ENCODE measurements around the gene CPT1A.

Gene CPT1A

GRCh38 chr11:68810164-68810563 lies 31.6 kb downstream of the CPT1A start:
- Histone ChIP-seq H3K79me2 (ENCODE audit: insufficient read depth, low read length) (no peaks in the 10 kb centered on the region), H4K20me1 (ENCODE audit: insufficient read depth, low read length) (no peaks in the 10 kb centered on the region), H3K27me3 (ENCODE audit: insufficient read depth, low read length) (no peaks in the 10 kb centered on the region), H3K9ac (ENCODE audit: low read length) (no peak overlapping the region), H3K9me2 (ENCODE audit: low read depth, low read length) (no peaks in the 10 kb centered on the region), H3K9me3 (ENCODE audit: low read length) (no peaks in the 10 kb centered on the region), H3K4me2 (ENCODE audit: low read length) (no peak overlapping the region), H2AFZ (ENCODE audit: low read length) (no peak overlapping the region), H3K4me1 (ENCODE audit: insufficient read depth, low read length, severe bottlenecking) (peaks cover 9% of the 10 kb centered on the region), H3F3A (ENCODE audit: insufficient read depth, low read length) (no peaks in the 10 kb centered on the region), H3K4me3 (ENCODE audit: low read depth, low read length, poor library complexity, severe bottlenecking) (no peak overlapping the region), H3K36me3 (ENCODE audit: insufficient read depth, low read length) (peaks cover 11% of the 10 kb centered on the region), H3K27ac (ENCODE audit: low read depth, low read length, poor library complexity, severe bottlenecking) (no peak overlapping the region)
- TF ChIP-seq CTCF (IDR thresholded peaks at IDR 0.05; ENCODE audit: low read length) (no peak), EZH2 (IDR thresholded peaks at IDR 0.05; ENCODE audit: borderline replicate concordance, low read length) (no peak)

- no peak overlapping the region for H3K27ac ChIP-seq (ENCODE audit: low read depth, low read length, poor library complexity, severe bottlenecking)
These were observed 32.2 kb downstream of the CPT1A start for GRCh38 chr11:68809506-68809905.

GRCh38 chr11:68808787-68809186 lies 32.9 kb downstream of the CPT1A start:
- no peaks in the 10 kb centered on the region for H3K79me2 ChIP-seq (ENCODE audit: insufficient read depth, low read length)
- H3K4me3 ChIP-seq (ENCODE audit: low read depth, low read length, poor library complexity, severe bottlenecking), result no peak overlapping the region
- no peak overlapping the region for H3K4me2 ChIP-seq (ENCODE audit: low read length)
- TF ChIP-seq EZH2 (IDR thresholded peaks at IDR 0.05; ENCODE audit: borderline replicate concordance, low read length), result no peak
- no peak for TF ChIP-seq CTCF (IDR thresholded peaks at IDR 0.05; ENCODE audit: low read length)
- H3K27ac ChIP-seq (ENCODE audit: low read depth, low read length, poor library complexity, severe bottlenecking), result no peak overlapping the region
- H2AFZ ChIP-seq (ENCODE audit: low read length), result no peak overlapping the region
- H3K9me2 ChIP-seq (ENCODE audit: low read depth, low read length), result no peaks in the 10 kb centered on the region
- H3F3A ChIP-seq (ENCODE audit: insufficient read depth, low read length), result no peaks in the 10 kb centered on the region
- no peak overlapping the region for H3K9ac ChIP-seq (ENCODE audit: low read length)
- no peaks in the 10 kb centered on the region for H3K9me3 ChIP-seq (ENCODE audit: low read length)
- H3K36me3 ChIP-seq (ENCODE audit: insufficient read depth, low read length), result peaks cover 4% of the 10 kb centered on the region; the same call in 1 of the 2 replicates
- peaks cover 4% of the 10 kb centered on the region for H3K4me1 ChIP-seq (ENCODE audit: insufficient read depth, low read length, severe bottlenecking)
- no peaks in the 10 kb centered on the region for H3K27me3 ChIP-seq (ENCODE audit: insufficient read depth, low read length)
- H4K20me1 ChIP-seq (ENCODE audit: insufficient read depth, low read length), result no peaks in the 10 kb centered on the region

More at GRCh38 chr11:68809506-68809905, 32.2 kb downstream of the CPT1A start:
- no peaks in the 10 kb centered on the region for H3K9me2 ChIP-seq (ENCODE audit: low read depth, low read length)
- TF ChIP-seq CTCF (IDR thresholded peaks at IDR 0.05; ENCODE audit: low read length), result no peak
- H4K20me1 ChIP-seq (ENCODE audit: insufficient read depth, low read length), result no peaks in the 10 kb centered on the region
- no peak overlapping the region for H3K4me2 ChIP-seq (ENCODE audit: low read length)
- H3K4me3 ChIP-seq (ENCODE audit: low read depth, low read length, poor library complexity, severe bottlenecking), result no peak overlapping the region
- no peaks in the 10 kb centered on the region for H3K79me2 ChIP-seq (ENCODE audit: insufficient read depth, low read length)
- H3K9ac ChIP-seq (ENCODE audit: low read length), result no peak overlapping the region
- no peaks in the 10 kb centered on the region for H3K9me3 ChIP-seq (ENCODE audit: low read length)
- H3F3A ChIP-seq (ENCODE audit: insufficient read depth, low read length), result no peaks in the 10 kb centered on the region
- peaks cover 5% of the 10 kb centered on the region for H3K36me3 ChIP-seq (ENCODE audit: insufficient read depth, low read length)
- H2AFZ ChIP-seq (ENCODE audit: low read length), result no peak overlapping the region
- peaks cover 9% of the 10 kb centered on the region for H3K4me1 ChIP-seq (ENCODE audit: insufficient read depth, low read length, severe bottlenecking)
- H3K27me3 ChIP-seq (ENCODE audit: insufficient read depth, low read length), result no peaks in the 10 kb centered on the region
